H1 (cell line): ENCODE measurements around the gene PPP1R7. TPM values are rescaled to one million over a fixed set of nuclear protein-coding genes. Genes with fewer than 3 reads are reported as not detected.

Source experiments
- CTCF ChIA-PET: fragments of 300-600 bp; sonication (Branson Sonifier 250); formaldehyde crosslinking; loops from one replicate; lab custom pipeline; 2021; ENCODE audit not compliant: partially characterized antibody; lab: Charles Lee
- POLR2A ChIA-PET: fragments of 300-600 bp; sonication (Branson Sonifier 250); formaldehyde crosslinking; loops from one replicate; lab custom pipeline; 2021; ENCODE audit warnings: inconsistent platforms; ENCODE audit not compliant: partially characterized antibody; lab: Charles Lee
- DNase-seq, 2 experiments: peaks; one replicate each; pipeline versions ENCODE4 v3.0.0 to v3.0.0-alpha.2; 2010 to 2022; ENCODE audit warnings: low spot score in 2 of 2, low read depth in 1 of 2, mixed read lengths in 1 of 2
- FAIRE-seq: peaks from 2 replicates; lab custom pipeline; 2011; peaks lifted over from hg19 to GRCh38; lab: Jason Lieb, UNC
- H2AFZ ChIP-seq: 2 replicates; pipeline ENCODE4 v1.8.1; 2012; ENCODE audit warnings: low read length, inconsistent platforms
- H2AK5ac ChIP-seq: 2 replicates; pipeline ENCODE4 v1.6.1; 2013; ENCODE audit warnings: low read depth, low read length
- H2BK120ac ChIP-seq: replicated peaks from 2 replicates; pipeline ENCODE3; 2013; ENCODE audit warnings: low read depth, low read length, inconsistent platforms
- H2BK12ac ChIP-seq: 2 replicates; pipeline ENCODE4 v1.6.1; 2013; ENCODE audit warnings: low read depth, low read length
- H2BK15ac ChIP-seq: 2 replicates; pipeline ENCODE4 v1.6.1; 2013; ENCODE audit warnings: low read length
- H2BK20ac ChIP-seq: 2 replicates; pipeline ENCODE4 v1.6.1; 2013; ENCODE audit warnings: low read length
- H2BK5ac ChIP-seq: 2 replicates; pipeline ENCODE4 v1.6.1; 2013; ENCODE audit warnings: low read depth, low read length
- H3K14ac ChIP-seq: 2 replicates; pipeline ENCODE4 v1.6.1; 2013; ENCODE audit warnings: inconsistent platforms; ENCODE audit not compliant: insufficient read length
- H3K18ac ChIP-seq: 2 replicates; pipeline ENCODE4 v1.6.1; 2013; ENCODE audit warnings: low read length; ENCODE audit errors: extremely low read depth
- H3K23ac ChIP-seq: 2 replicates; pipeline ENCODE4 v1.6.1; 2013; ENCODE audit warnings: inconsistent platforms; ENCODE audit not compliant: insufficient read length
- H3K23me2 ChIP-seq: 2 replicates; pipeline ENCODE4 v1.6.1; 2013; ENCODE audit warnings: low read depth, low read length
- H3K27ac ChIP-seq: 2 replicates; pipeline ENCODE4 v1.6.1; 2011; ENCODE audit warnings: low read depth, low read length, inconsistent platforms
- H3K27me3 ChIP-seq, 4 experiments: replicated peaks in 1 of 4; 1 replicate in 1 of 4; 2 replicates in 3 of 4; pipeline versions ENCODE4 v1.6.1 to v1.8.1; 2011 to 2013; ENCODE audit warnings: low read length in 3 of 4, mild to moderate bottlenecking in 3 of 4, inconsistent platforms in 2 of 4, mixed read lengths in 2 of 4, moderate library complexity in 1 of 4; ENCODE audit not compliant: control insufficient read depth in 3 of 4, insufficient read depth in 3 of 4; ENCODE audit errors: extremely low read depth in 1 of 4
- H3K36me3 ChIP-seq, 4 experiments: 2 replicates each; pipeline versions ENCODE4 v1.6.1 to v1.8.1; 2011 to 2013; ENCODE audit warnings: mild to moderate bottlenecking in 4 of 4, low read length in 3 of 4, moderate library complexity in 2 of 4, control low read depth in 1 of 4, inconsistent platforms in 1 of 4; ENCODE audit not compliant: insufficient read depth in 4 of 4, control insufficient read depth in 2 of 4
- H3K4ac ChIP-seq: replicated peaks from 2 replicates; pipeline ENCODE3; 2013; ENCODE audit warnings: low read length, low read depth, mixed read lengths, inconsistent platforms; ENCODE audit not compliant: insufficient read length
- H3K4me1 ChIP-seq, 4 experiments: replicated peaks in 1 of 4; 1 replicate in 1 of 4; 2 replicates in 3 of 4; pipeline versions ENCODE4 v1.6.1 to v1.8.1; 2011 to 2013; ENCODE audit warnings: low read length in 3 of 4, inconsistent platforms in 2 of 4, mixed read lengths in 1 of 4; ENCODE audit not compliant: insufficient read depth in 4 of 4, control insufficient read depth in 3 of 4
- H3K4me2 ChIP-seq, 2 experiments: 2 replicates each; pipeline versions ENCODE4 v1.6.1 to v1.8.1; 2011 to 2013; ENCODE audit warnings: low read depth in 2 of 2, low read length in 2 of 2, control low read depth in 1 of 2, inconsistent platforms in 1 of 2, mild to moderate bottlenecking in 1 of 2; ENCODE audit not compliant: insufficient read depth in 1 of 2
- H3K4me3 ChIP-seq, 4 experiments: fragments of 200-600, 300-600 bp in 1 of 4; sonication (generic), shearing (Covaris generic), sonication (Bioruptor Twin) in 1 of 4; 2 replicates each; pipeline versions ENCODE4 v1.5.1 to v1.8.1; 2011 to 2016; ENCODE audit warnings: low read length in 4 of 4, low read depth in 3 of 4, control low read depth in 2 of 4, inconsistent platforms in 2 of 4, mild to moderate bottlenecking in 2 of 4, mixed read lengths in 1 of 4, moderate library complexity in 1 of 4; ENCODE audit not compliant: insufficient read depth in 2 of 4; ENCODE audit errors: extremely low read depth in 1 of 4
- H3K56ac ChIP-seq: replicated peaks from 2 replicates; pipeline ENCODE3; 2013; ENCODE audit warnings: low read depth, mild to moderate bottlenecking, mixed read lengths, low read length, inconsistent platforms; ENCODE audit not compliant: insufficient read length
- H3K79me1 ChIP-seq: 2 replicates; pipeline ENCODE4 v1.6.1; 2013; ENCODE audit warnings: low read depth, low read length, control low read depth
- H3K79me2 ChIP-seq, 2 experiments: 2 replicates each; pipeline versions ENCODE4 v1.6.1 to v1.8.1; 2012 to 2013; ENCODE audit warnings: low read length in 2 of 2, mild to moderate bottlenecking in 2 of 2, inconsistent platforms in 1 of 2; ENCODE audit not compliant: insufficient read depth in 2 of 2, control insufficient read depth in 1 of 2
- H3K9ac ChIP-seq, 4 experiments: replicated peaks in 1 of 4; 1 replicate in 1 of 4; 2 replicates in 3 of 4; pipeline versions ENCODE4 v1.6.1 to v1.8.1; 2011 to 2013; ENCODE audit warnings: low read depth in 3 of 4, low read length in 3 of 4, control low read depth in 2 of 4, mild to moderate bottlenecking in 2 of 4, moderate library complexity in 2 of 4, inconsistent platforms in 1 of 4; ENCODE audit errors: extremely low read depth in 1 of 4
- H3K9me3 ChIP-seq, 2 experiments: 2 replicates each; pipeline versions ENCODE4 v1.6.1 to v1.8.1; 2012 to 2013; ENCODE audit warnings: mild to moderate bottlenecking in 2 of 2, moderate library complexity in 2 of 2, control low read depth in 1 of 2, inconsistent platforms in 1 of 2, low read depth in 1 of 2, low read length in 1 of 2, mixed read lengths in 1 of 2; ENCODE audit not compliant: insufficient read depth in 2 of 2
- H4K20me1 ChIP-seq, 2 experiments: replicated peaks in 1 of 2; 2 replicates each; pipeline versions ENCODE3 to v1.8.1; 2011 to 2013; ENCODE audit warnings: inconsistent platforms in 2 of 2, low read length in 2 of 2, mild to moderate bottlenecking in 1 of 2; ENCODE audit not compliant: insufficient read depth in 2 of 2, control insufficient read depth in 1 of 2
- H4K5ac ChIP-seq: 2 replicates; pipeline ENCODE4 v1.6.1; 2013; ENCODE audit warnings: low read length, low read depth, mixed read lengths, inconsistent platforms; ENCODE audit not compliant: insufficient read length
- H4K8ac ChIP-seq: 2 replicates; pipeline ENCODE4 v1.8.0; 2013; ENCODE audit warnings: mild to moderate bottlenecking, moderate library complexity, low read length, inconsistent platforms; ENCODE audit not compliant: insufficient read depth; ENCODE audit errors: extremely low read depth
- H4K91ac ChIP-seq: replicated peaks from 2 replicates; pipeline ENCODE3; 2013; ENCODE audit warnings: low read length, mixed read lengths, inconsistent platforms; ENCODE audit not compliant: insufficient read length
- ATF2 ChIP-seq: IDR thresholded peaks from 2 replicates; pipeline ENCODE4 v1.6.1; 2012; ENCODE audit warnings: low read length, inconsistent platforms
- CBX8 ChIP-seq: fragments of 300-800, 300-1000 bp; sonication (generic); IDR thresholded peaks from 2 replicates; pipeline ENCODE4 v1.7.1; 2016; ENCODE audit warnings: low read depth, low read length, borderline replicate concordance
- CTCF ChIP-seq, 3 experiments: IDR thresholded peaks; 1 replicate in 2 of 3; 2 replicates in 1 of 3; pipeline versions ENCODE4 v1.5.1 to v1.6.1; 2011; ENCODE audit warnings: low read length in 3 of 3, mild to moderate bottlenecking in 3 of 3, inconsistent platforms in 2 of 3, low read depth in 1 of 3, moderate library complexity in 1 of 3; ENCODE audit not compliant: insufficient read depth in 1 of 3; ENCODE audit errors: control extremely low read depth in 1 of 3
- EZH2 ChIP-seq: fragments of 200-600 bp; sonication (generic); IDR thresholded peaks from 2 replicates; pipeline ENCODE4 v1.7.1; 2012; ENCODE audit warnings: low read depth, mild to moderate bottlenecking, moderate library complexity, low read length, inconsistent platforms; ENCODE audit not compliant: severe bottlenecking
- MAFK ChIP-seq: IDR thresholded peaks from 2 replicates; pipeline ENCODE4 v1.6.1; 2012; ENCODE audit warnings: low read depth, mild to moderate bottlenecking, improper control_type of control experiment, low read length
- POLR2AphosphoS5 ChIP-seq: IDR thresholded peaks from 2 replicates; pipeline ENCODE4 v1.6.1; 2011; ENCODE audit warnings: low read depth, low read length
- SAP30 ChIP-seq: fragments of 300-600 bp; sonication (generic); IDR thresholded peaks from 2 replicates; pipeline ENCODE4 v1.7.1; 2012; ENCODE audit warnings: low read length, moderate library complexity, mild to moderate bottlenecking, inconsistent platforms; ENCODE audit not compliant: insufficient read depth, insufficient replicate concordance
- TAF7 ChIP-seq: optimal IDR thresholded peaks from 2 replicates; pipeline ENCODE3; 2011; ENCODE audit warnings: low read depth, mild to moderate bottlenecking, inconsistent platforms, low read length, moderate library complexity, borderline replicate concordance
- TCF12 ChIP-seq: IDR thresholded peaks from 2 replicates; pipeline ENCODE4 v1.6.1; 2011; ENCODE audit warnings: low read depth, mild to moderate bottlenecking, low read length
- WGBS, 2 experiments: shearing (Covaris generic) in 1 of 2; methylation state at CpG; one replicate each; pipeline versions ENCODE4 v1.1.6 to v1.1.7; 2013 to 2015; ENCODE audit warnings: low lambda C conversion rate in 2 of 2, mixed read lengths in 2 of 2, inconsistent platforms in 1 of 2, low coverage in 1 of 2, missing lambda C conversion rate in 1 of 2; ENCODE audit not compliant: insufficient replicate concordance in 2 of 2, insufficient coverage in 1 of 2, insufficient read length in 1 of 2; ENCODE audit errors: extremely low coverage in 1 of 2, missing lambda C conversion rate in 1 of 2; 5-methylcytosine and 5-hydroxymethylcytosine counted together
- polyA plus RNA-seq, 7 experiments: library from polyadenylated mRNA; depleted of rRNA in 3 of 7; stranded (reverse) in 5 of 7; unstranded in 2 of 7; fragments of >200 nt in 5 of 7; fragments of 200-250 nt in 2 of 7; gene quantifications; 1 replicate in 5 of 7; 2 replicates in 1 of 7; 4 replicates in 1 of 7; pipeline versions ENCODE4 v1.2.1 to v1.2.3, GENCODE V29; 2011 to 2013; ENCODE audit warnings: missing spikeins in 2 of 7, mixed read lengths in 2 of 7
- total RNA-seq: library from RNA; stranded (reverse); fragmentation: NEBNext Ultra II Directional; extraction: Animal tissue kit (Norgen Biotek cat#: 25700); gene quantifications from 2 replicates; pipeline ENCODE4 v1.2.1, GENCODE V29; 2021

Gene PPP1R7
- total and polyA plus RNA-seq, 2 of the 8 experiments (the other 6 are each of a cell fraction or from before 2014, with no cell fraction given), result 22.2 to 64.0 TPM

GRCh38 chr2:241153616-241154015 is 3.3 kb downstream of the PPP1R7 start:
- no peak for FAIRE-seq
- Histone ChIP-seq H3K79me1 (peaks cover 4% of the 10 kb centered on the region), H3K27ac (no peak overlapping the region), H3K79me2 (peaks cover 0 to 11% of the 10 kb centered on the region in 2 experiments; a peak in 1 of 4 replicates), H3K14ac (no peak overlapping the region), H3K23ac (no peak overlapping the region), H2AFZ (no peak overlapping the region), H3K23me2 (peaks cover 6% of the 10 kb centered on the region; the same call in 1 of the 2 replicates), H3K36me3 (peaks cover 0 to 7% (median 4%) of the 10 kb centered on the region in 4 experiments; a peak in 5 of 8 replicates), H2BK120ac (no peak overlapping the region), H3K4me2 (no peak overlapping the region), H4K91ac (no peak overlapping the region), H3K18ac (no peak overlapping the region), H2BK20ac (no peak overlapping the region), H3K9ac (no peak overlapping the region), H4K8ac (no peak overlapping the region), H3K4ac (no peak overlapping the region), H2BK12ac (no peak overlapping the region), H4K5ac (no peak overlapping the region), H3K27me3 (no peaks in the 10 kb centered on the region), H2BK15ac (no peak overlapping the region), H3K4me1 (peaks cover 0 to 7% (median 4%) of the 10 kb centered on the region in 4 experiments; a peak in 6 of 7 replicates), H3K9me3 (no peaks in the 10 kb centered on the region), H3K4me3 (no peak overlapping the region), H4K20me1 (peaks cover 1 to 9% of the 10 kb centered on the region in 2 experiments), H3K56ac (no peak overlapping the region), H2BK5ac (no peak overlapping the region), H2AK5ac (no peak overlapping the region)
- ChIA-PET POLR2A (interaction anchor here (0.6 kb wide), 1 partner anchor 59 kb away, joined by 3 read pairs; no protein-coding TSS in a partner anchor), CTCF (no interaction called here)
- DNase-seq, result no peak
- WGBS, 2 experiments, result 89% methylated on average over 7 of the region's 7 CpGs; no CpG with 5 or more reads in 1 of the 2 experiments
- TF ChIP-seq SAP30 (no peak), EZH2 (no peak), TCF12 (no peak), ATF2 (no peak), CTCF (IDR thresholded peaks at IDR 0.05; ENCODE audit: control extremely low read depth in 1 of 3, insufficient read depth in 1 of 3, low read depth in 1 of 3, low read length in 3 of 3) (no peak), TAF7 (no peak), POLR2AphosphoS5 (no peak), CBX8 (no peak), MAFK (no peak)
